DOHH2 (cell line): ENCODE data around the gene QKI.

ENCODE experiments used
- H3F3A ChIP-seq: fragments of 200-600 bp; sonication (generic), shearing (Covaris generic); 2 replicates; pipeline ENCODE4 v1.6.0; 2016; ENCODE audit warnings: antibody characterized with exemption, mild to moderate bottlenecking; ENCODE audit not compliant: control insufficient read depth, insufficient read depth
- H3K27ac ChIP-seq: fragments of 200-600 bp; sonication (generic); 2 replicates; pipeline ENCODE4 v1.5.1; 2014; ENCODE audit warnings: low read depth, mild to moderate bottlenecking, low read length, moderate library complexity
- H3K27me3 ChIP-seq: fragments of 200-600 bp; sonication (generic); 2 replicates; pipeline ENCODE4 v1.6.1; 2014; ENCODE audit warnings: mild to moderate bottlenecking, low read length, mixed read lengths; ENCODE audit not compliant: control insufficient read depth
- H3K36me3 ChIP-seq: fragments of 200-600 bp; sonication (generic); 2 replicates; pipeline ENCODE4 v1.6.1; 2014; ENCODE audit warnings: mild to moderate bottlenecking, low read length, moderate library complexity, mixed read lengths; ENCODE audit not compliant: control insufficient read depth
- H3K4me1 ChIP-seq: fragments of 200-600 bp; sonication (generic); 2 replicates; pipeline ENCODE4 v1.6.1; 2014; ENCODE audit warnings: mild to moderate bottlenecking, low read length, mixed read lengths; ENCODE audit not compliant: control insufficient read depth
- H3K4me2 ChIP-seq: fragments of 200-600 bp; sonication (generic); 2 replicates; pipeline ENCODE4 v1.6.0; 2014; ENCODE audit warnings: mild to moderate bottlenecking, low read length, moderate library complexity
- H3K4me3 ChIP-seq: fragments of 200-600 bp; sonication (generic); 2 replicates; pipeline ENCODE4 v1.5.1; 2014; ENCODE audit warnings: mild to moderate bottlenecking, low read length, mixed read lengths
- H3K79me2 ChIP-seq: fragments of 200-600 bp; sonication (generic); 2 replicates; pipeline ENCODE4 v1.6.1; 2014; ENCODE audit warnings: mild to moderate bottlenecking, low read length, mixed read lengths; ENCODE audit not compliant: control insufficient read depth
- H3K9me2 ChIP-seq: fragments of 200-600 bp; sonication (generic); replicated peaks from 2 replicates; pipeline ENCODE4 v1.6.1; 2014; ENCODE audit warnings: mild to moderate bottlenecking, low read length, mixed read lengths; ENCODE audit not compliant: control insufficient read depth
- H3K9me3 ChIP-seq: fragments of 200-600 bp; sonication (generic); 2 replicates; pipeline ENCODE4 v1.6.1; 2014; ENCODE audit warnings: antibody characterized with exemption, low read length, mixed read lengths; ENCODE audit not compliant: control insufficient read depth, insufficient read depth
- H4K20me1 ChIP-seq: fragments of 200-600 bp; sonication (generic); 2 replicates; pipeline ENCODE4 v1.6.0; 2014; ENCODE audit warnings: low read depth, mild to moderate bottlenecking, antibody characterized with exemption, low read length, moderate library complexity; ENCODE audit not compliant: control insufficient read depth, insufficient read depth
- EZH2phosphoT487 ChIP-seq: fragments of 200-600 bp; sonication (generic); IDR thresholded peaks from 2 replicates; pipeline ENCODE4 v1.6.1; 2017; ENCODE audit warnings: borderline replicate concordance, mild to moderate bottlenecking, antibody characterized with exemption, low read length, moderate library complexity, mixed read lengths
- TF ChIP-seq, protein P1 (sequence below): fragments of 200-600 bp; sonication (generic); IDR thresholded peaks from one replicate; pipeline ENCODE4 v1.5.1; 2014; ENCODE audit warnings: antibody characterized with exemption, mild to moderate bottlenecking, low read depth, low read length; ENCODE audit not compliant: poor library complexity, severe bottlenecking

The QKI gene

DNA sequence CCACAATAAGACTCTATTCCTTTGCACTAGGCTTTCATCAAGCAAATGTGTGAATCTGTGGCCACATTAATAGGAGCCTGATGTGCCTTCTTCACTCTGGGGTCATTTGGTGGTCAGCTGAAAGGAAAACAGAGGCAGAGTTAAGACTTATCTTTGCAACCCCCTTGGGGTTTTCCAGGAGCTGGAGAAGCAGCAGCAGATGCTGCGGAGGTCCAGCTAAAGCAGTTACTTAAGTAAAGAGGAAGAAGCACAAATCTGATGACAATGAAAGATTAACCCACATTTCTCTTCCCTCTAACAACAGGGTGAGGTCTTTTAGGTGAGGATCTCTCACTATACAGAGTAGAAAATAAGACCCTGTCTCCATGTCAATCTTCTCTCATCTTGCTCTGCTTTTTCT lies 45.4 kb upstream of the QKI start:
- H4K20me1 ChIP-seq, result no peaks in the 10 kb centered on the region
- peaks cover 7% of the 10 kb centered on the region for H3K4me1 ChIP-seq
- H3K9me3 ChIP-seq, result no peaks in the 10 kb centered on the region
- H3F3A ChIP-seq, result no peaks in the 10 kb centered on the region
- no peak overlapping the region for H3K4me3 ChIP-seq
- H3K79me2 ChIP-seq, result no peaks in the 10 kb centered on the region
- no peaks in the 10 kb centered on the region for H3K9me2 ChIP-seq
- no peaks in the 10 kb centered on the region for H3K36me3 ChIP-seq
- H3K4me2 ChIP-seq, result no peak overlapping the region
- TF ChIP-seq, protein P1, sequence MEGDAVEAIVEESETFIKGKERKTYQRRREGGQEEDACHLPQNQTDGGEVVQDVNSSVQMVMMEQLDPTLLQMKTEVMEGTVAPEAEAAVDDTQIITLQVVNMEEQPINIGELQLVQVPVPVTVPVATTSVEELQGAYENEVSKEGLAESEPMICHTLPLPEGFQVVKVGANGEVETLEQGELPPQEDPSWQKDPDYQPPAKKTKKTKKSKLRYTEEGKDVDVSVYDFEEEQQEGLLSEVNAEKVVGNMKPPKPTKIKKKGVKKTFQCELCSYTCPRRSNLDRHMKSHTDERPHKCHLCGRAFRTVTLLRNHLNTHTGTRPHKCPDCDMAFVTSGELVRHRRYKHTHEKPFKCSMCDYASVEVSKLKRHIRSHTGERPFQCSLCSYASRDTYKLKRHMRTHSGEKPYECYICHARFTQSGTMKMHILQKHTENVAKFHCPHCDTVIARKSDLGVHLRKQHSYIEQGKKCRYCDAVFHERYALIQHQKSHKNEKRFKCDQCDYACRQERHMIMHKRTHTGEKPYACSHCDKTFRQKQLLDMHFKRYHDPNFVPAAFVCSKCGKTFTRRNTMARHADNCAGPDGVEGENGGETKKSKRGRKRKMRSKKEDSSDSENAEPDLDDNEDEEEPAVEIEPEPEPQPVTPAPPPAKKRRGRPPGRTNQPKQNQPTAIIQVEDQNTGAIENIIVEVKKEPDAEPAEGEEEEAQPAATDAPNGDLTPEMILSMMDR, result no peak
- no peak for TF ChIP-seq EZH2phosphoT487
- H3K27me3 ChIP-seq, result no peaks in the 10 kb centered on the region
- H3K27ac ChIP-seq, result no peak overlapping the region

DNA sequence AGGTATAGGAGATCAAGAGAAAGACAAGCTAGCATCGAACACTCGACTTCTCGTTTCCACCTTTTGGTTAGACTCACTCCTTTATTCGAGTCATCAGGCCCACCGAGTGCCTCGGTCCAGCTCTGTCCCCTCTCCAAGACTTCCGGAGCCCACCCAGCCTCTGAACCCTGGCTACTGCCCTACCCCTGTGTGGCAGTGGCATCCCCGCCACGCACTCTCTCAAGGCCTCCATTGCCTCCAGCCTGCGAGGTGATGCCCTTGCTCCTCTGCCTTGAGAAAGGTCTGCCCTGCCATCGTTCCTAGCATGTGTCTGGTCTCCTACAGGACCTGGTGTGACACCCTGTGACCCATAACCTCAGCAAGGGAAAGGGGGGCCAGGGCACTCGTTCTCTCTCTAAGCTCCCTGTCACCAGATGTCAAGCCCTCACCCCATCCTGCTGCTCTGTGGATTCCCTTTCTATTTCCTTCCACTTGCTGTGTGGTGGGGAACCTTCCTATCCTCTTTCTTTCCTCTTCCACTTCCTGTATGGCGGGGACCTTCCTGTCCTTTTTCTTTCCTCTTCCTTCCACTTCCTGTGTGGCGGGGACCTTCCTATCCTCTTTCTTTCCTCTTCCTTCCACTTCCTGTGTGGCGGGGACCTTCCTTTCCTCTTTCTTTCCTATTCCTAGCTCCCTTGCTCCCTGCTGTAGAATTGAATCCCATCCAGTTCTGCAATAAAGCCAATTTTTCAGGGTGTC lies 44.7 kb upstream of the QKI start:
- H3K4me2 ChIP-seq, result peak overlapping the region; percentile 14; the same call in 1 of the 2 replicates
- H3K9me2 ChIP-seq, result no peaks in the 10 kb centered on the region
- peaks cover 7% of the 10 kb centered on the region for H3K4me1 ChIP-seq
- no peaks in the 10 kb centered on the region for H3K36me3 ChIP-seq
- H3K27ac ChIP-seq, result no peak overlapping the region
- TF ChIP-seq EZH2phosphoT487, result no peak
- TF ChIP-seq, protein P1, result no peak
- H3K27me3 ChIP-seq, result no peaks in the 10 kb centered on the region
- H3K79me2 ChIP-seq, result no peaks in the 10 kb centered on the region
- H3K9me3 ChIP-seq, result no peaks in the 10 kb centered on the region
- no peaks in the 10 kb centered on the region for H4K20me1 ChIP-seq
- peak overlapping the region; percentile 15 for H3K4me3 ChIP-seq
- no peaks in the 10 kb centered on the region for H3F3A ChIP-seq

DNA sequence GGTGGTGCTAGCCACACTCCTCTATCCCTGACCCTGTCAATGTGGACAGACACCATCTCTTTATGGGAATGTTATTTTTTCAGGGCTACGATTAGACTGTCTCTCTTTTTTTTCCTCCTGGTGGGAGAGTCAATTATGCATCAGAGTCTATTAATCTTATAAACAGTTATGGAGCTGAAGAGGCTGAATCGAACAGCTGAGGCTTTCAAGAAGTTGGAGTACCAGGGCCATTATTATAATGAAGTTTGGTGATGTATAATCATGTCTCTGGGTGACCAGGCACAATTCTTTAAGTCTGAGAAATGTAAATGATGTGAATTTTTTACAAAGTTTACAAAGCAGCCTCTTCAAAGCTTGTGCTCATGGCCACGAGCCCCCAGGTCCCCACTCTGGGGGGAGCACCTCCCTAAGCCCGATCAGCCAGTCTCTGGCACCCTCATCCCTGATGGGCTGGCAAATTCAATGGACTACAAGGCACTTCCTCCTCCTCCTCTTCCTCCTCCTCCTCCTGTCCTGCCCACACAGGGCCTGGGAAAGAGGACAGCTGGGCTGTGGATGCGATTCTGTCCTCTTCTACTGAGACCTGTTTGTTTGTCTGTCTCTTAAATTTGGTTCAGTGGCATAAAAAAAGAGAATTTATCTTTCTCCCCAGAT lies 43.9 kb upstream of the QKI start:
- Histone ChIP-seq H4K20me1 (no peaks in the 10 kb centered on the region), H3K36me3 (no peaks in the 10 kb centered on the region), H3K79me2 (no peaks in the 10 kb centered on the region), H3K4me3 (no peak overlapping the region), H3K27ac (no peak overlapping the region), H3F3A (no peaks in the 10 kb centered on the region), H3K9me2 (no peaks in the 10 kb centered on the region), H3K9me3 (no peaks in the 10 kb centered on the region), H3K4me1 (peaks cover 7% of the 10 kb centered on the region), H3K4me2 (no peak overlapping the region), H3K27me3 (no peaks in the 10 kb centered on the region)
- TF ChIP-seq EZH2phosphoT487, result no peak
- TF ChIP-seq, protein P1, result no peak
